Superior temporal gyrus (tissue), 1 donor: Measurements from ENCODE around the gene ANKS6.
A peak's percentile ranks its signal among the peaks of the same experiment; 100 is the strongest.

Source experiments
- DNase-seq: peaks from one replicate; pipeline ENCODE4 v3.0.0-alpha.2; 2016; ENCODE audit errors: extremely low spot score

Gene ANKS6

DNA sequence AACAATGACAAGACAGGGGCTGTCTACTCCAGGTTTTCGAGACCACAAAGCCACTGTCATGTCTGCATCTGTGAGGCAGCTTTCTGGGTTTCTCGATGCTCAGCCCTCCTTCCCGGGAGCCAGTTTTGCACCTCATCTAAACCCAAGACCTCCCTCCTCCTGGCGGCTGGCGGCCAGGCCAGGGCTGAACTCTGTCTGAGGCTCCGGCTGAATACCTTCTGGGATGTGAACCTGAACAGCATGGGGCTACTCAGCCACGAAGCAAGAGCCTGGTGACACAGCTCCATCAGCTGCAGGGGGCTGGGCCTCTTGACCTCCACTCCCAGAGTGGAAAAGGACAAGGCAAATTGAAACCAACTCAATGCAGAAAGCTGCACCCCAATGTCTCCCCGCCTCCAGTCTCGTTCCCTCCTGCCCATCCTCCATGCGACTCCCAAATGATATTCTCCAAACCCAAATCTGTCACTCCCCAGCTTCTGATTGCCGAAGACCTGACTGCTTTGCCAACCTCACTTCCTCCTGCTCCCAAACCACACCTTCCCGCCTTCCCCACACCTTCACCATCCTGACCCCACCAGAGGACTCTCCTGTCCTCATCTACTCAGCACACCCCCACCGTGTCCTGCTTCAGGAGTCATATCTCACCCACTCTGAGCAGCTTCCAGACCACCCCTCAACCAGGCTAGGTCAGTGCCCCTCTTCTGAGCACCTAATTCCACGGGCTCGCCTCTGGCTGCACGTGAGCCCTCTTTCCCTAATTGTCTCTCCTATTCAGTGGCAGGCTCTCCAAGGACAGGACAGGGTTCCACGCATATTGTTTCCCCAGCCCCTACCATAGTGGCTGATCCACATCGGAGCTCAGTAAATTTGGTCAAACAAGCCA is 4.5 kb downstream of the ANKS6 start:
- no peak for DNase-seq

DNA sequence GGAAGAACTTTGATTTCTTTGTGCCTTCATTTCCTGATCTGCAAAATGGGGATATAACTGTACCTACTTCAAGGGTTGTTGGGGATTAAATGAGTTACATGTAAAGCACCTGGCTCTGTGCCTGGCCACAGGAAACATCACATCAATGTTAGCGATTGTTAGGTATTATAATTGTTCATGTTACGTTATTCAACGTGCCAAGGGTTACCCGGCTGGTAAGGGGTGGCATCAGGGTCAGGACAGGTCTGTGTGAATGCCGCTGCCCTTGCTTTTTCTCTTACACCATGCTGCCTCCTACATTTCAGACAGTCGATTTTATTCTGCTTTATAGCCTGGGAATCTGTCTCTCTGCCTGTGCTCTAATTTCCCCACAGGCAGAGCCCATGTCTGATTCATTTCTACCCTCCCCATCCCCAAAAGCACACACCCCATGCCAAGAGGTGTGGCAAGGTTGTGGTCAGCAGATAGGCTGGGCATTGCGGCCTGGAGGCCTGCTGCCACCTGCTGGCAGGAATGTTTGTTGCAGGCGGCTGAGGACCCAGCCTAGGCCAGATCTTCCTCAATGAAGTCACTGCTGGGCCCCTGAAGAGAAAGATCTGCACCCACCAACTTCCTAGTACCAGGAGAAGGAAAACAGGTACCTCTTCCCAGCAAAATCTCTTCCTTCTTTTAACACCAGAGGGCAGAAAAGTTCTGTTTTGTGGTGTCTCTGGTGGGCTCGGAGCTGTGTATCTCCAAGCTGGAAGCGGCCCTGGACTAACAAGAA is 5.3 kb downstream of the ANKS6 start:
- peak; percentile 84 for DNase-seq

DNA sequence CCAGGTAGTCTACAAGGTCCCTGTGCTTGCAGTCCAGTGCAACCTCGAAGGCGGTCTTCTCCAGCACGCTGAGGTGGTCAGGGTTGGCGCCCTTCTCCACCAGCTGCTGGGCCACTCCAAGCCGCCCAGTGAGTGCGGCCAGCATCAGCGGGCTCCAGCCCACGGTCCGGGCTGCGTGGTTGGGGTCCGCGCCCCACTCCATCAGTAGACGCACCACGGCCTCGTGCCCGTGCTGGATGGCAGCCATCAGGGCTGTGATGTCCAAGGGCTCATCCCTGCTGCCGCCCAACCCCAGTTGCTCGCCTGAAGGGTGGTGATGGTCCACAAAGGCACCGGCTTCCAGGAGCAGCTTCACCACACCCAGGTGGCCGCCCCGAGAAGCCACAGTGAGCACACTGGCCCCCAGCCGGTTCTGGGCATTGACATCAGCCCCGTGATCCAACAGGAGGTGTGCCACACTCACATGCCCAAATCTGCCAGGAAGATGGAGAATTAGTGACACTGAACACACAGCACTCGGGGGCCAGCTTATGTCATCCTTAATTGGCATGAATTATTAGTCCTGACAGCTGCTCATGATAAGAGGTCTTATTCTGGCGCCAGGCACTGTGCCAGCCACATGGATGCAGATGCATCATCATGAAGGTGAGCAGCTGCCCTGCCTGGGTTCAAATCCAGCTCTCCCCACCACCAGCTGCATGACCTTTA is 6.1 kb downstream of the ANKS6 start:
- no peak for DNase-seq

DNA sequence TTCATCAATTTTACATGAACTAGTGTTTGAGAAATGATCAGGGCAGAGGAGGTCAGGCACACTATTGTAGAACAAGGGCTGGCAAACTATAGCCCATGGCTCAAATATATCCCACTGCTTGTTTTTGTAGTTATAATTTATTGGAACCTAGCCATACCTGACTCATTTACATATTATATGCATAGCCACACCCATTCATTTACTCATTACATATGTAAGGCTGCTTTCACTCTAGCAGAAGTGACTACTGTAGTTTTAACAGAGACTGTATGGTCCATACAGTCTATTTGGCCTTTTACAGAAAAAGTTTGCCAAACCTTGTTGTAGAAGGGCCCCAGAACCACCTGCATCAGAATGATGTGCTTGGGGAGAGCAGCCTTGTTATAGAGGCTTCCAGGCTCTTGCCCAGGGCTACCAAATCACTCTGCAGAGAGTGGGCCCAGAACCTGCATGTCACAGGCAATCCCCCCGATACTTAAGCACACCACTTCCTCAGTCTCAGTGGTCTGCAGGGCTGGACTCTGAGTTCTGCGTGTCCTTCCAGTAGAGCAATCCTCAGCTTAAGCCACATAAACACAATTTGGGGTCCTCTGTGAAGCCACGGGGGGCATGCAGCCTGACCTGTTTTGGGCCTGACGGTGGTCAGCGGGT is 6.7 kb downstream of the ANKS6 start:
- no peak for DNase-seq

DNA sequence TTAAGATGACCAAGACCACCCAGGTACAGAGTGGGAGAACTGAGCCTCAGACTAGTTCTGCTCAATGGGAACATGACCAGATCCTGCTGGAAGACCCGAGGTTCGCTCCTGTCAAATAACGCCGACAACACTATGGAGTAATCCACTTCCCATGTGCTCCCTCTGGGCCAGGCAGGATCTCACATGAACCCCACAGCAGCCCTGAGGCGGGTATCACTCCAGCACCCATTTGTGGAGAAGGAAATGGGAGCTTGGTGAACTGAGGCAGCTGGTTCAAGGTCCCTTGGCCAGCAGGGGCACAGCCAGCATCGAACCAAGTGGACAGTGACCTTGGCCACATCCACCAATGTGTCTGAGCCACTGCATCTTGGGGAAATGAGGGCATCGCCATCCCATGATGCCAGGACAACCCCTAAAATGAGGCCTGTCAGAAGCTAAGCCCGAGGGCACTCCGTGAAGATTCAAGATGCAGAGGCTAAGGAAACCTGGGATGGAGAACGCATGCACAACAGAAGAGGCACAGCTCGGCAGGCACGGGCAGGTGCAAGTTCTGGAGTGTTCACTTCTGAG is 8.5 kb downstream of the ANKS6 start:
- no peak for DNase-seq

DNA sequence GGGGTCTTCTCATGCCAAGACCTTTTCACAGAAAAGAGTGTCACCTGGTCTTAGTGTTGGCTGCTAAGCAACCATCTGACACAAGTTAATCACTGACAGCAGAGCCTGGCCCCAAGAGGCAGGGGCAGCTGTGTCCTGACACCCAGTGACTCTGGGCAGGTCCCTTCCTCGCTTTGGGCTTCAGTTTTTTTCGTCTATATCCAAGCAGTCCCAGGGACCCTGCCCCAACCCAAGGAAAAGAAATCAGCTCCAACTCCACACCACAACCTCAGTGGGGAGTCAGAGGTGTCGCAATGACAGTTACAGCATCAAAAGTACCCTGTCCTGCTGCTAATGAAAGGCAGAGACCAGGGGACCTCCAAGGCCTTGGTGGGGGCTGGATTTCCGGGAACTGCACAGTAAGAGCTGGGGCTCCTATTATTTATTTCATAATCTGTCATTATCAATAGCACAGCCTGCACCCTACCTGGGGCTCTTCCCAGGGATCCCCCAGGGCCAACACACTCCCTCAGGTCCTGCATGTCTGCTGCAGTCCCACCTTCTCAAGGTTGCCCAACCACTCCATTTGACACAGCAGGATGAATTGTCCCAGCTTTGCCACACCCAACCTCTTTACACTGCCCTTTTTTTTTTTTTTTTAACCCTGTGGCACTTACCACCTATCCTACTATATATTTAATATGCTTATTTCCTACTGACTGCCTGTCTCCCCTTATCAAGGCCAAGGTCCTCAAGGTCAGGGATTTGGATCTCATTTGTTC is 9.4 kb downstream of the ANKS6 start:
- DNase-seq: no peak

DNA sequence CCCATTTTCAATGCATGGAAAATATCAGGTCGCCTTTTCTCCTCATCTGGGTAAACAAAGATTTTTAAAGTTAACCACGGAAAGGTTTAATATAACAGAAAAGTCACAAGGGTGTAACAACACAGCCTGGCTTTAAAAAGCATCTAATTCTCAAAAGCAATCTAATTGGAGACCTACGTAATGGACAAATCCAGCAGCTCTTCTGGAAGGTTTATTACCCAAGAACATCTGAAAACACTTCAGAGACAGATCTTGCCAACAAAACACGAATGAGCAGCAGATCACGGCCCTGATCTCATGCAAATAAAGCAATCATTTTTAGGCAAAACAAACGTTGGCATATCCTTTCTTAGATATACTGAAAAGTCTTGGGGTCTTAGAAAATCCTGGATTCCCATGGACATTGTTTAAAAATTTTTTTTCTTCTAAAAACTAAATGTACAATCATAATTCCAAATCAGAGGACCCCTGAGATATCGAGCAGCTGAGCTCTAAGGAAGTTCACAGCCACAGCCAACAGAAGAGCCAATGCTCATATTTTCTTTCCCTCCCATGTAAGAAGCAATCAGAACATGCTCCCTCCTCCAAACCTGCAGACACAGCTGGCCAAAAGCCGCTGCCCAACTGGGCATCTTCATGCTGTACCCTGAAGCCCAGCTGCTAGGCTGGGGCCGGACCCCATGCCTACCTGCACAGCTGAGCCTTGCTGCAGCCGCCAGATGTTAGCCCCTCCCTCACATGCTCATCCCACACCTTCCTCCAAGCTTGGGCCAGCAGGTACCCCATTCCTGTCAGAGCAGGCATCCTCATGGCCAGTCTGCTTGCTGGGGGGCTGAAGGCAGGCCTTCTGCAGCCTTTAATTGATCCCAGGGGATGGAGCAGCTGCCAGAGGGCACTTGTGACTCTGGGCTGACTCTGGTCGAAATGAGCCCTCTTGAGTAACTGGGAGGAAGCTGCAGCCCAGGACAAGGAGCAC is 11.2 kb downstream of the ANKS6 start:
- DNase-seq: no peak

DNA sequence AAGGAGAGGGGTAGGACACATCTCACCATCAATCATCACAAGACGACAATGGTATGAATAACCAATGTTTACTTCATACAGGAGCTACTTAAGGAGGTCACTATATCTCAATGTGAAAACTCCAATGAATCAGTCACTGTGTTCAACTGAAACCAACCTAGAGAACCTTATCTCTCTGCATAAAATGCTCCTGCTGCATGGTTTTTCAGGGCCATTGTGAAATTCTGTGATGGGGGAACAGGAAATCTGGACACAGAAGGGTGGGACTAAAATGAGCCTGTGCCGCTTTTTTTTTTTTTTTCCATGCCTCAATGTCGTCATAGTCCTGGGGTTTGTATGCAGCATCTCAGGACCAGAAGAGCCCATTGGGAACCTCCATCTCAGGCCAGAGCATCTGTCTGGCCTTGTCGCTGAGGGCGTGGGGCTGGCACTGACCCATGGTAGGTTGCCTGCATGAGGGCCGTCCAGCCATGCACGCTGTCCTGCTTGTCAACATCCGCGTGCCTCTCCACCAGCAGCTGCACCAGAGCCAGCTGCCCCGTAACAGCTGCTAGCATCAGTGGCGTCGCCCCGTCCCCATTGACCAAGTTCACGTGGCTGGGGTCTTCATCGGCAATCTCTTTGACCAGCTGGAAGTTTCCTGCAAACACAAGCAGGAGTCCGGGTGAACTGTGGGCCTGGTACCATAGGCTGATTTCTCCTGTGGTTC is 12.7 kb downstream of the ANKS6 start:
- DNase-seq: no peak

DNA sequence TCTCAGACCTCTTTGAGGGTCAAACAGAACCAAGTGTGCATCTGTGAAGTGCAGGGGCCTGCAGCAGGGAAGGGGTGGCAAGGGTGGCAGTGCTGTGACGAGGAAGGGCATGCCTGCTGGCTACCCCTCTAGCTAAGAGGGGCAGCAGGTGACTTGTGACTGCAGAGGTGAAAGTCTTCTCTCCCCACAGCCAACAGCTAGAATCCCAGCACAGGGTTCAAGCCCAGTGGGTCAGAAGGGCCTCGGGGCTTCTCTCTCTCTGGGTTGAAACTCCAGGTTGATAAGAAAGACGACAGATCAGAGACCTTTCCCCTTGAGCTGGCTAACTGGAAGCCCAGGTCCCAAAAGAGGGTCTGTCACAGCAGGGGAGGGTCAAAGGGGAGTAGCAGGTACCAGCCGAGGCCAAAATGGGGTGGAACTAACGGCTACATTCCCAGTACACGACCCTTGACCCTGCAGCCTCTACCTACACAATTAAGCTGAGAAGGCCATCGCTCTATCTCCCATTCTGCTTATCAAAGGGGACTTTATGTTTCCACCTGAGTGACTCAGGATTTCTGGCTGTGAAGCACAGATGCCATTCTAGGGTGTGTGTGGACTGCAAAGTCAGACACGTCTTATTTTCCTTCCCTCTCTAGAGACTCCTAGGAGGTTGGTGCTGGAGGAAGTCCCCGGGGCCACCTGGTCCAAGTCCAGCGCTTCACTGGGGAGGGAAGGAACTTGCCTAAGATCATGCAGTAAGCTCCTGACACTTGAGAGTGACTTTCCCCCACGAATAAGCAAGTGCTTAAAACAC is 14.6 kb downstream of the ANKS6 start:
- DNase-seq: no peak

DNA sequence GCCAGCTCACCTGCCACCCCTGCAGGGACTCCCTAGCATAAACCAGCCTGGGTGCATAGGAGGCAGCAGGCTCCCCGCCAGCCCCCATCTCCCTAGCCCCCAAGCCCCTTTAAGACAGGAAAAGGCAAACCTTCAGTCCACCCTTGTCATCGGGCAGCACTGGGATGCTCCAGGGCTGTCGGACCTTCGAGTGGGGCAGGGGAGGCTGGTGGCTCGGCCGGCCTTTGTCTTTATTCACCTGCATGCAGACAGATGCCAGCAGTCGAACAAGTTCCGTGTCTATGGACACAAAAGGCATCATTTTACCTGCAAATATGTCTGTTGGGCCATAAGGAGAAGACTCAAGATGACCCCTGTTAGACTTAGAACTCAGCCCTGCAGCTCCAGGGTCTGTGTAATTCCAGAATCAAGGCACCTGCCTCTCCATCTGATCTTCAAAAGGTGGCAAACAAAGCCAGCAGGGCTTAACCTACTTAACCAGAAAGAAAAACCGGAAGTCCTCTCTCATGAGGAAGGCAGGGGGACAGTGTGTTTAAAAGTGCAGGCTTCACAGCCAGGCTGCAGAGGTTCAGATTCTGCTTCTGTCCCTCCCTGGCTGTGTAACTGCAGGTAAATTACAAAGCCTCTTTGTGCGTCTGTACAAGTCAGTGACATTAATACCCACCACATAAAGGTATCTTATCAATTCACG is 16.2 kb downstream of the ANKS6 start:
- no peak for DNase-seq

DNA sequence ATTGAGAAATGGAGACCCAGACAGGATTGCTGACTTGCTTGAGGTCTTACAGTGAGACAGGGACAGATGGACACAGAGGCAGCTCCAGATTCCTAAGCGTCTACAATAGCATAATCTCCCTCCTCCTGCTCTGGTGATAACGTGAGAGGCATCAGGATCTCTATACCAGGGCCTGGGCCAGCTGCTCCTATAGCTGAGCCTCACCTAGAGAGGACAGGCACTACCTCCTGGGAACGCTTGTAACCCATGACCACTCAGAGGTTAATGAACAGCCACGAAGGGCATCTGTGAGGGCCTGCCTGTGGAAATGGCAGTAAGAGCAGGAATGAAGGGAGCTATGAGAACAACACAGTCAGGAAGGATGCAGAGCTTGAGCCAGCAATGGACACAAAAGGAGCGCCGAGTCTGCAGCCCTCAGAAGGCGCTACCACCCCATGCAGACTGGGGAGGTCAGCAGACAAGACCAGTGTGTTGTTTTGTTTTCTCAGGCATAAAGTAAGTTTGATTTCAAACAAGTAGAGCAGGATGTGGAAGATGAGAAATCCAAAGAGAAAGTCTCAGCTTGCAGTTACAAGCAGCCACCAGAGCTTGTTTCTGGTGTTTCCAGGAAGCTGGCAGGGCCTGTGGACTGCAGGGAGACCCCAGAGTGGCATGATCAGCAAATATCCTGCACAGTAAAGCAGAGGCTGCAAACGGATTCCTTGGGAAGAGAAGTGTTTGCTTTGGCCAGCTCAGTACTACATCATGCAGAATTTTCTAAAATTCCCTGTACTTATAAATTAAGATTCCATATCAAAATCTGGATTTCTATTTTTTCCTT is 17.4 kb downstream of the ANKS6 start:
- no peak for DNase-seq

DNA sequence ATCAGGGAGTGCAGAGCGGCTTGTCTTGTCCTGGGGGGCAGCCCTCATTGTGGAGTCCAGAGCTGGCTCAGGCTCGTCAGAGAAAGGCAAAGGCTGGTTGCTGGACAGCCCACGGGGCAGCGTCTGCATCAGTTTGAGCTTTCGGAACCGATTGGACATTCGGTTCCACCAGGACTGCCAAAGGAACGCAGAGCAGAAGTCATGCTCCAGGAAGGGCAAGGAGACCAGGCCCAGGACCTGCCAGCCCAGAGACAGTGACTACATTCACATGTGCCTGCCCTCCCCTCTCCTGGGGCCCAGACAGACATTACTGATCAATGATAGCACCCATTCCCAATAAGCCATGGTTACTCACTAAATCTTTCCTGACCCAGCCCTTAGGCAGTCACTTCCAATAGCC is 18.1 kb downstream of the ANKS6 start:
- no peak for DNase-seq

DNA sequence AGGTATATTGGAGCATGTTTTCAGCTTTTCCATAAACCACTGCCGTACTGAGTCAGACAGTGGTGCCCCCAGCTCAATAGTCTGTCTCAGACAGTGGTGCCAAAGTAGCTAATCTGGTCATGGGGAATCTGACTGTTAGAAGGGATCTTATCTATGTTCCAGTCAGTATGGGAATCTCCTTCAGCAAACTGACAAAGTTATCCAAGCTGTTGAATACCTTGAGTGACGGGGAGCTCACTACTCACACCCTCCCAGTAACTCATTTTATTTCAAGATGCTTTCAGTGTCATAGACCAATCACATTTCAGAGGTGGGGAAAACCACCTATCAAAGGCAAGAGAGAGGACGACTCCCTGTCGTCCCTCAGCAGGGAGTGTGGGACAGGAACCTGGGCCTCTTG is 18.7 kb downstream of the ANKS6 start:
- no peak for DNase-seq

DNA sequence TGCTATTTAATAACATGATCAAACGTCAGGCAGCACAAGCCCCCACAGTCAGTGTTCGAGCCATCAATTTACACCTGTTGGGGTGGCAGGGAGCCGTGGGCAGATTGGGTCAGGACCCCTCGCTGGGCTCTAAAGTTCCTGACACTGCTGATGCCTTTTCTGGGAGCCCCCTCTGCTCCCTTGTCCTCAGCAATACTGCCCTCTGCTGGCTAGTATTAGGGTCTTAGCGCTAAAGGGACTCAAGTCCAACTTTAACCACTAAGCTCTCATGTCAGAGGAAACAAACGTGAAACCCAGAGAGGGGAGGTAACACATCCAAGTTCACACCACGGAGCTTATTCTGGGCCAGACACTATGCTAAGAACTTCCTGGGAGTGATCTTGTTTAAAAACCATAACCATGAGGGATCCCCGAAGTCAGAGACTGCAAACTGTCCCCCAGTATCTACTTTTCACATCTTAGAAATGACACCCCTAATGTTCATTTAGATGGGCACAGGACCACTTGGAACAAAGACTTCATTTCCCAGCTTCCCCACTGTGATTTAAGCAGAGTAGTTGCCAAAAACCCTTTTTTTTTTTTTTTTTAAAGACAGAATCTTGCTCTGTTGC is 20.4 kb downstream of the ANKS6 start:
- peak; percentile 81 for DNase-seq

DNA sequence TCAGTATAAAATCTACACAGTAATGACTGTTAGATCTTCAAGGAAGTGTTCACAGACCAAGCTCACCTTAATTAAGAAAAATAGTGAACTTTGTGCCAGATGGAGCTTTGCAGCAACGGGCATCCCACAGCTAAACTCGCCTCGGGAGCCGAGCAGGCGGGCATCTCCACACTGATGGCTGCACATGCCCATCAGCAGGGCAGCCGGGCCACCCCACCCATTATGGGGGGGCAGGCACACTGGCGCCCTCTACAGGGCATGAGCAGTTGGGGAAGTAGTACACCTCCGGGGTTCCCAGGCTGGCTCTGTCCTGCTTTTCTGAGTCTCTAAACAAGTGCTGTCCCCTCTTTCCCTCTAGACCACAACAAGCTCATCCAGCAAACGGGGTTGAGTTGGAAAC is 21.6 kb downstream of the ANKS6 start:
- DNase-seq: no peak

DNA sequence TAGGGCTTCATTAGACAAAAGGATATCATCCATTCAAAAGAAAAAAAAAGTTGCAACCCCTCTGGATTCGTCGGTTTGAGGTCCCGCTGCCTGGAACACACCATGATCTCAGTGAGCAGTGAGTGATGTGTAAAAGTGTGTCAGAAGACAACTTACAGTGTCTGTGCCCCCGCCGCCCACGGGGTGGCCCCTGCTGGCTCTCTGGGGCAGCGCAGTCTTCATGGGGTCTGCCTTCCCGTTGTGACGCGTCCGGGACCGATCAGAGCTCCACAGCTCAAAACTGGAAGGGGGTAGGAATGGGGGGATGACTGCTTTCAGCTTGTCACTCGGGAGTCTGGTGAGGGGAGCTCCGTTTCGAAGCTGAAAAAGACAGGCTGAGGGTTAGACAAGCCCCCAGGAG is 22.6 kb downstream of the ANKS6 start:
- DNase-seq: no peak
